ENCODE data around the gene HSD17B14. TPM values are rescaled to one million over a fixed set of nuclear protein-coding genes. Genes with fewer than 3 reads are reported as not detected.
A peak's percentile ranks its signal among the peaks of the same experiment; 100 is the strongest.

HSD17B14 gene
- total and polyA plus RNA-seq, 2 experiments from 2014 or later: 8.4 to 11.7 TPM

- Histone ChIP-seq H3K36me3 (ENCODE audit: insufficient read depth) (no peaks in the 10 kb centered on the region), H4K20me1 (replicated peaks; ENCODE audit: insufficient read depth) (no peaks in the 10 kb centered on the region), H3K4me1 (ENCODE audit: insufficient read depth) (no peaks in the 10 kb centered on the region), H3K79me2 (replicated peaks; ENCODE audit: insufficient read depth) (no peaks in the 10 kb centered on the region), H3K27ac (ENCODE audit: low read depth) (no peak overlapping the region), H2AFZ (no peak overlapping the region), H3K4me2 (no peak overlapping the region), H3F3A (replicated peaks; ENCODE audit: low read depth) (no peaks in the 10 kb centered on the region), H3K4me3 (no peak overlapping the region), H3K9me2 (ENCODE audit: insufficient read depth) (no peaks in the 10 kb centered on the region), H3K27me3 (ENCODE audit: insufficient read depth) (no peaks in the 10 kb centered on the region)
- no peak for ATAC-seq
- DNase-seq (ENCODE audit: low spot score): no peak
- H3K27me3 Mint-ChIP-seq (ENCODE audit: insufficient read depth, low read depth, poor library complexity): peaks cover 4% of the 10 kb centered on the region
- no peak overlapping the region; the same call in 2 of the 3 replicates for H3K4me3 Mint-ChIP-seq
- TF ChIP-seq ETS1 (IDR thresholded peaks at IDR 0.05): no peak
- TF ChIP-seq ZNF462 (CRISPR knock-in tag; IDR thresholded peaks at IDR 0.05): no peak
- no peak for TF ChIP-seq EZH2 (IDR thresholded peaks at IDR 0.05; ENCODE audit: low read depth, unreplicated experiment)
- H3K27ac Mint-ChIP-seq: no peak overlapping the region
- H3K36me3 Mint-ChIP-seq (ENCODE audit: low read depth): no peaks in the 10 kb centered on the region
- no peaks in the 10 kb centered on the region for H3K9me3 Mint-ChIP-seq
- H3K4me1 Mint-ChIP-seq: peaks cover 8% of the 10 kb centered on the region
Measured at GRCh38 chr19:48772503-48772953, 63.8 kb downstream of the HSD17B14 start.

- peak; percentile 74 for ATAC-seq
- TF ChIP-seq EZH2phosphoT487 (IDR thresholded peaks at IDR 0.05; ENCODE audit: unreplicated experiment): no peak
- H3K9me2 ChIP-seq (ENCODE audit: insufficient read depth): no peaks in the 10 kb centered on the region
Measured at GRCh38 chr19:48770734-48771472, 65.4 kb downstream of the HSD17B14 start.

More at GRCh38 chr19:48770734-48771472, 65.4 kb downstream of the HSD17B14 start:
- Histone ChIP-seq H3K79me2 (replicated peaks; ENCODE audit: insufficient read depth) (no peaks in the 10 kb centered on the region), H3K4me1 (ENCODE audit: insufficient read depth) (no peaks in the 10 kb centered on the region), H3K4me2 (no peak overlapping the region), H3K36me3 (ENCODE audit: insufficient read depth) (no peaks in the 10 kb centered on the region), H3K4me3 (no peak overlapping the region), H3F3A (replicated peaks; ENCODE audit: low read depth) (no peaks in the 10 kb centered on the region), H3K27ac (ENCODE audit: low read depth) (no peak overlapping the region), H4K20me1 (replicated peaks; ENCODE audit: insufficient read depth) (no peaks in the 10 kb centered on the region), H2AFZ (peak overlapping the region; percentile 95), H3K27me3 (ENCODE audit: insufficient read depth) (no peaks in the 10 kb centered on the region)
- DNase-seq (ENCODE audit: low spot score): peak; percentile 59
- Mint-ChIP-seq H3K4me3 (no peak overlapping the region), H3K27me3 (ENCODE audit: insufficient read depth, low read depth, poor library complexity) (peaks cover 4% of the 10 kb centered on the region), H3K4me1 (peaks cover 9% of the 10 kb centered on the region), H3K27ac (no peak overlapping the region), H3K36me3 (ENCODE audit: low read depth) (no peaks in the 10 kb centered on the region), H3K9me3 (no peaks in the 10 kb centered on the region)
